Loucy (cell line): ENCODE data around the gene TTC8.

Experiments used
- EZH2phosphoT487 ChIP-seq: fragments of 200-600 bp; IDR thresholded peaks from 2 replicates; pipeline ENCODE4 v1.6.1; 2018; ENCODE audit warnings: antibody characterized with exemption, mild to moderate bottlenecking, moderate library complexity, borderline replicate concordance
- TF ChIP-seq, protein P1 (sequence below): fragments of 200-600 bp; sonication (generic); conservative IDR thresholded peaks from 2 replicates; pipeline ENCODE4 v1.5.1; 2014; ENCODE audit warnings: mild to moderate bottlenecking, antibody characterized with exemption, low read length

- TF ChIP-seq, protein P1, sequence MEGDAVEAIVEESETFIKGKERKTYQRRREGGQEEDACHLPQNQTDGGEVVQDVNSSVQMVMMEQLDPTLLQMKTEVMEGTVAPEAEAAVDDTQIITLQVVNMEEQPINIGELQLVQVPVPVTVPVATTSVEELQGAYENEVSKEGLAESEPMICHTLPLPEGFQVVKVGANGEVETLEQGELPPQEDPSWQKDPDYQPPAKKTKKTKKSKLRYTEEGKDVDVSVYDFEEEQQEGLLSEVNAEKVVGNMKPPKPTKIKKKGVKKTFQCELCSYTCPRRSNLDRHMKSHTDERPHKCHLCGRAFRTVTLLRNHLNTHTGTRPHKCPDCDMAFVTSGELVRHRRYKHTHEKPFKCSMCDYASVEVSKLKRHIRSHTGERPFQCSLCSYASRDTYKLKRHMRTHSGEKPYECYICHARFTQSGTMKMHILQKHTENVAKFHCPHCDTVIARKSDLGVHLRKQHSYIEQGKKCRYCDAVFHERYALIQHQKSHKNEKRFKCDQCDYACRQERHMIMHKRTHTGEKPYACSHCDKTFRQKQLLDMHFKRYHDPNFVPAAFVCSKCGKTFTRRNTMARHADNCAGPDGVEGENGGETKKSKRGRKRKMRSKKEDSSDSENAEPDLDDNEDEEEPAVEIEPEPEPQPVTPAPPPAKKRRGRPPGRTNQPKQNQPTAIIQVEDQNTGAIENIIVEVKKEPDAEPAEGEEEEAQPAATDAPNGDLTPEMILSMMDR = no peak
- TF ChIP-seq EZH2phosphoT487 = no peak
These were observed 54.6 kb downstream of the TTC8 start for GRCh38 chr14:88879022-88879421.
